ENCODE data around the gene CD47. TPM values are rescaled to one million over a fixed set of nuclear protein-coding genes. Genes with fewer than 3 reads are reported as not detected.

Gene CD47
- total RNA-seq, 4 donors from 2014 or later, result 146 to 167 (median 160) TPM

- no peak for DNase-seq
- Histone ChIP-seq H3K4me1 (peaks cover 0 to 2% of the 10 kb centered on the region in 2 donors), H3K27me3 (no peaks in the 10 kb centered on the region), H3K9me3 (no peaks in the 10 kb centered on the region), H3K4me3 (replicated peaks in 1 of 3) (no peak overlapping the region), H3K36me3 (no peaks in the 10 kb centered on the region), H3K27ac (no peak overlapping the region)
- WGBS, 2 donors, result 35 to 68% methylated on average over 1 of the region's 1 CpG
- TF ChIP-seq CTCF (IDR thresholded peaks at IDR 0.05) (no peak), POLR2A (IDR thresholded peaks at IDR 0.05) (no peak)
- intact Hi-C loops (cut with DNase I), result no loop called here
These were observed 42.8 kb downstream of the CD47 start for GRCh38 chr3:108047987-108048386.

- WGBS, 2 donors, result 95 to 97% methylated on average over 1 of the region's 1 CpG
- Histone ChIP-seq H3K9me3 (no peaks in the 10 kb centered on the region), H3K4me1 (no peaks in the 10 kb centered on the region), H3K4me3 (replicated peaks in 1 of 3) (no peak overlapping the region), H3K27me3 (no peaks in the 10 kb centered on the region), H3K36me3 (no peaks in the 10 kb centered on the region), H3K27ac (no peak overlapping the region)
- no peak for DNase-seq
- no peak for TF ChIP-seq CTCF (IDR thresholded peaks at IDR 0.05)
- TF ChIP-seq POLR2A (IDR thresholded peaks at IDR 0.05), result no peak
- intact Hi-C loops (cut with DNase I), result no loop called here
These were observed 44.6 kb downstream of the CD47 start for GRCh38 chr3:108046247-108046646.

- TF ChIP-seq CTCF (IDR thresholded peaks at IDR 0.05) (no peak), POLR2A (IDR thresholded peaks at IDR 0.05) (no peak)
These were observed 46.1 kb downstream of the CD47 start for GRCh38 chr3:108044699-108045098.

GRCh38 chr3:108042300-108042699 lies 48.5 kb downstream of the CD47 start:
- intact Hi-C loops (cut with DNase I), result no loop called here
- 75 to 84% methylated on average over 4 to 8 of the region's 8 CpGs for WGBS, 2 donors

More at GRCh38 chr3:108044699-108045098, 46.1 kb downstream of the CD47 start:
- Histone ChIP-seq H3K27me3 (no peaks in the 10 kb centered on the region), H3K36me3 (no peaks in the 10 kb centered on the region), H3K9me3 (no peaks in the 10 kb centered on the region), H3K27ac (no peak overlapping the region), H3K4me1 (no peaks in the 10 kb centered on the region), H3K4me3 (replicated peaks in 1 of 3) (no peak overlapping the region)
- DNase-seq, result no peak
- intact Hi-C loops (cut with DNase I), result no loop called here

GRCh38 chr3:108041253-108041652 lies 49.6 kb downstream of the CD47 start:
- Histone ChIP-seq H3K4me1 (no peaks in the 10 kb centered on the region), H3K27me3 (no peaks in the 10 kb centered on the region), H3K36me3 (no peaks in the 10 kb centered on the region), H3K4me3 (replicated peaks in 1 of 3) (no peak overlapping the region), H3K27ac (no peak overlapping the region), H3K9me3 (no peaks in the 10 kb centered on the region)
- intact Hi-C loops (cut with DNase I), result no loop called here
- TF ChIP-seq POLR2A (IDR thresholded peaks at IDR 0.05) (no peak), CTCF (IDR thresholded peaks at IDR 0.05) (no peak)
- WGBS, 2 donors, result 82 to 89% methylated on average over 1 of the region's 1 CpG
- DNase-seq, result no peak

More at GRCh38 chr3:108042300-108042699, 48.5 kb downstream of the CD47 start:
- no peak overlapping the region for H3K27ac ChIP-seq
- no peaks in the 10 kb centered on the region for H3K9me3 ChIP-seq
- no peaks in the 10 kb centered on the region for H3K27me3 ChIP-seq
- TF ChIP-seq CTCF (IDR thresholded peaks at IDR 0.05), result no peak
- no peak for TF ChIP-seq POLR2A (IDR thresholded peaks at IDR 0.05)
- DNase-seq, result no peak
- H3K4me3 ChIP-seq (replicated peaks in 1 of 3), result no peak overlapping the region
- no peaks in the 10 kb centered on the region for H3K4me1 ChIP-seq
- H3K36me3 ChIP-seq, result no peaks in the 10 kb centered on the region
